Measurements from ENCODE around the gene PSMB4.
"Not testable (repeated sequence)": the region's sequence is repeated elsewhere in the genome, so short reads cannot be mapped to it uniquely, and the experiment has no call there.

PSMB4 gene

DNA sequence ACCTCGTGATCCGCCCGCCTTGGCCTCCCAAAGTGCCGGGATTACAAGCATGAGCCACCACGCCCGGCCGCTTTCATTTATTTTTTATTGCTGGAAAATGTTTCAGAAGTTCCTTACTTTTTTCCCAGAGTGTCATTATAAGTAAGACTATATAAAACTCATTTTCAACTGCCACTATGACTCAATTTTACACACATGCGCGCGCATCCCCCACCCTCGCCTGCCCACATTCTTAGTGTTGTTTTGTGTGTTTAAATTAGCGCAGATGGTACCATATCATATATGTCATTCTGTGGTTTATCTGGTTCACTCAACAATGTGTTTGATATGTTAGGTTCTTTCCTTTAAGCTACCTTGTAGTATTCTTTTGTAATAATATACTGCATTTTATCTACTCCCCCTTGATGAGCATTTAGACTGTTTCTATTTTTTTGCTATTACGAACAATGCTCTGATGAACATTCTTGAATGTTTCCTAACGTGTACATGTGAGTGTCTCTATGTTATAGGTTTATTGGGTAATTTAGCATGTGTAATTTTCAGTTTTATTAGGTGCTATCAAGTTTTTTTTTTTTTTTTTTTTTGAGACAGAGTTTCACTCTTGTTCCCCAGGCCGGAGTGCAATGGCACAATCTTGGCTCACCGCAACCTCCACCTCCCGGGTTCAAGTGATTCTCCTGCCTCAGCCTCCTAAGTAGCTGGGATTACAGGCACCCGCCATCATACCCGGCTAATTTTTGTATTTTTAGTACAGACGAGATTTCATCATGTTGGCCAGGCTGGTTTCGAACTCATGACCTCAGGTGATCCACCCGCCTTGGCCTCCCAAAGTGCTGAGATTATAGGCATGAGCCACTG is 8.9 kb upstream of the PSMB4 start:
- DNase-seq = not testable (repeated sequence)

GRCh38 chr1:151391079-151391563 is 8.3 kb upstream of the PSMB4 start:
- no peak for DNase-seq

- DNase-seq = no peak
Measured at GRCh38 chr1:151393583-151393982, 5.8 kb upstream of the PSMB4 start.

DNA sequence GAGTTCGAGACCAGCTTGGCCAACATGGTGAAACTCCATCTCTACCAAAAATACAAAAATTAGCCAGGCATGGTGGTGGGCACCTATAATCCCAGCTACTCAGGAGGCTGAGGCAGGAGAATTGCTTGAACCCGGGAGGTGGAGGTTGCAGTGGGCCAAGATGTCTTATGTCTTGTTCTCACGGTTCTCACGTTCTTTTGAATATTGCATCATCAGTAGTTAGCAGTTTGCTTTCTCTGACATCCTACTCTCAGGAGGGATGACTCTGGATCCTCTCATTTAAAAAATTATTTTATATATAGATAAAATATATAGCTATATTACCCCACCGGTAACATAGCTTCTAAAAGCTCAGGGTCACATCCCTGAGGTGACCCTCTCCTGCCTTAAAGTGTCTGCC is 3.1 kb upstream of the PSMB4 start:
- not testable (repeated sequence) for DNase-seq

DNA sequence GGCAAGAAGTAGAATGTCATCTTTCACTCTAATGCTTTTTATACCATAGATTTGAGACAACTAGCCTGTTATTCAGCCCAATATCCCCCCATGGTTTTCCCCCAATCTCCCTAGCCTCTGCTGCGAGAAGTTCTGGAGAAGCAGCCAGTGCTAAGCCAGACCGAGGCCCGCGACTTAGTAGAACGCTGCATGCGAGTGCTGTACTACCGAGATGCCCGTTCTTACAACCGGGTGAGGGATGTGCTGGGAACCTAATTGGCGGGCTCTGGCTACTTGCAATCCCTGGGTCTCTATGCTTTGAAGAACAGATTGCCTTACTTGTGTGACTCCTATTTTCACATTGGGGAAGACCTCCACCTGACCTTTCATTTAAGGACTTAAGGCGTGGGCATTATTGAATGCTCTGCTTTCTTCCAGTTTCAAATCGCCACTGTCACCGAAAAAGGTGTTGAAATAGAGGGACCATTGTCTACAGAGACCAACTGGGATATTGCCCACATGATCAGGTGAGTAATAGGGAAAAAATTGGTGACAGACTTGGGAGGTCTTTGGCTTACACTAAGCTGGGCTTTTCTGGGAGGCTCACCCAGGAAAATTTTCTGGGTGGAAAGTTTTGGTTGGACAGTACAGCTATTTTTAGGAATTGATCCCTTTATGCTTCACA is 1.9 kb downstream of the PSMB4 start:
- DNase-seq = no peak

GRCh38 chr1:151401860-151402259 is 2.5 kb downstream of the PSMB4 start:
- no peak for DNase-seq

- no peak for DNase-seq
Measured at GRCh38 chr1:151402764-151403163, 3.4 kb downstream of the PSMB4 start.

- no peak for DNase-seq
Measured at GRCh38 chr1:151403612-151404011, 4.2 kb downstream of the PSMB4 start.

DNA sequence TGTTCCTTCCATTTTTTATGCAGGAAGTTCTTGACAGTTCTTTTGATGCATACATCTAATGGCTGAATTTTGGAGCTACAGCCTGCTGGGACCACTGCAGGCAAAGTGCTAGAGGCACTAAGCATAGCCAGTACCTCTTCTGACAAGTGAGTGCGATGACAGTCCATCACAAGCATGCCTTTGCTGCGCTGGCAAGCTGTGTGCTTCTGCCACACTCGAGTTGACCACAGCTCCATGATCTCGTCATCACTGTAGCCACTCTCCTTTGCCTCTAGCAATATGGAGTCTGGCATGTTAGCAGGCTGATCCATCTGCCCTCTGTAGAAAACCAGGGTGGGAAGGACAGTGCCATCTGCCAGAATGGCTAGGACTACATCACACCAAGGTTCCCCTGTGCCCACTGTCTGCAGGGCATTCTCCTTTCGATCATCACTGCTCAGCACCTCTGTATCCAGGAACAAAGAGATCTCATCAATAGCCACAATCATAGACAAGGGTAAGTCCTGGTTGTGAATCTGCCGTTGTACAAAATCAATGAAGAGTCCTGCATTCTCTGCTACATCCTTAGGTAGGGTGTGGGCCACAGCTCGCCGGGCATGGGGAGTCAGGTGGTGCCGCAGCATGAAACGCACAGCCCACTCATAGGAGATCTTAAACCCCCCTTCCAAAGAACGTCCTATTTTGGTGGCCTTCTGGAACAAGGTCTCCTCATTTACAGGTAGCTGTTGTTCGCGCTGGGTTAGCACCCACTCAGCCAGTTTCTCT is 6.0 kb downstream of the PSMB4 start:
- no peak for DNase-seq

DNA sequence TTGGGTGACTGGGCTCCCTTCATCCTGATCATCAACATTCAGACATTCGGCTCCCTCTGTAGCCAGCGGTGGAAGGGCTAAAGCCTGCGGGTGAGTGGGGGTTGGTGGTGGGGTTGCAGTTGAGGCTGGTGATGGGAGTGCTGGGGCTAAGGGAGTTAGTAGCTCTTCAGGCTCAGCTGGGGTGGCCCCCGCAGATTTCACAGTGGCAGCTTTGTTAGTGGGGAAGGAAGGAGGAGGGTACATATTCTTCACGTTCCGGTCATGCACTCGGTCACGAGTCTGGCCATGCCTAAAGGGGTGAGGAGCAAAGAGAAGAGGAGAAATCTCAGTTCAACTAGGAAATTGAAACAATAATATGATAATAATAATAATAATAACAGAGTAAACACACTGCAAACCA is 6.8 kb downstream of the PSMB4 start:
- DNase-seq = no peak

GRCh38 chr1:151407304-151407703 is 7.9 kb downstream of the PSMB4 start:
- no peak for DNase-seq

DNA sequence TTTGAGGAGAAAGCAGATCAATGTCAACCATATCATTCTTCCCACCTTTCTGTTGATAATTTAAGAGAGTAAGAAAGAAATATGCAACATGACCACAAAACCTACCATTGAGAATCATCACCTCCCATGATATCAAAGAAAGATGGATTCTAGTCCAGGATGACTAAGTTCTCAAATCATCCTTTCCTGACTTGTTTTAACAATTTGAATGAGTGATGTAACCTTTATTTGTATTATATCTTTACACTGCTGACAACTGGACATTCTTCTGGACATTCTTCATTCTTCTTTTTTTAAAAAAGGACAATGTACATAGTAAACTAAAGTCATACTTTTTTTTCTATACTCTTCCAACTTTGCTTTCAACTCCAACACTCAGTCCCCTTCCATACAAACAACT is 9.5 kb downstream of the PSMB4 start:
- DNase-seq = no peak

DNA sequence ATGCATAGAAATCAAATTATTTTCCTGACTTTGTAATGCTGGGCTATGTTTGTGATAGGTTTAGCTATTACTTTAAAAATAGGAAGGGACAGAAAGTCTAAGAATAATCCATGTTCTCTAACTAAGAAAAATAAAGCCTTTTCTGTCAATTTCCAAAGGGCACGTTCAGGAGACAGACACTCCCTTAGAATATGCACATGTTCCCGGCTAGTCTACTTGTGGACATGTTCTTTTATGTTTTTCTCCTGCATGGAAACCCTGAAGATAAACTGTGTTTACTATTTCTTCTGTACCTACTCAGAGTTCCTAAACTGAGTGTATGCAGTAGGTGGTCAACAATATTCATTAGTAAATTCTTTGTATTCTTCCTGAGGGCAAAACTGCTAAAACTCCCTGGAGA is 12.5 kb downstream of the PSMB4 start:
- no peak for DNase-seq

DNA sequence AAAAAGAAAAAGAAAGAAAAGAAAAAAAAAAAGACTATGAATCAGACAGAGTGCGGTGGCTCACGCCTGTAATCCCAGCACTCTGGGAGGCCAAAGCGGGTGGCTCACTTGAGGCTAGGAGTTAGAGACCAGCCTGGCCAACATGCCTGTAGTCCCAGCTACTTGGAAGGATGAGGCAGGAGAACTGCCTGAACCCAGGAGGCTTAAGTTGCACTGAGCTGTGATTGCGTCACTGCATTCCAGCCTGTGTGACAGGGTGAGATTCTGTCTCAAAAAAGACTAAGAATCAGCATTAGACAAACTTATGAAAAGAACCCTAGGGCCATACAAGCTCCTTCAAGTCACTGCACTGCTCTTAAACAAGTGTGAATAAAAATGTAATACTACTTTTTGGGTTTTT is 16.9 kb downstream of the PSMB4 start:
- DNase-seq = no peak

GRCh38 chr1:151418081-151418480 is 18.7 kb downstream of the PSMB4 start:
- DNase-seq = no peak

DNA sequence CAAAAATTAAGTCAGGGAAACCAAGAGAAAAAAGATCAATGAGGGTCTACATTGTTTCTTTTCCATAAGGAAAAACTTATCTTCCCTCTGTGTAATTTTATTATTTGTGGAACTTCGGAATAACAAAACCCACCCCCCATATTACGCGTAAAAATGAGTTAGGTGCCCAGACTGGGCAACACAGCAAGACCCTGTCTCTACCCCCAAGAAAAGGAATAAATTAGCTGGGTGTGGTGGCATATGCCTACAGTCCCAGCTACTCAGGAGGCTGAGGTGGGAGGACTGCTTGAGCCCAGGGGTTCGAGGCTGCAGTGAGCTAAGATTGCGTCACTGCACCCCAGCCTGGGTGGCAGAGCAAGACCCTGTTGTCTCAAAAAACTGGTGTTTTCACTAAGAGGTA is 20.4 kb downstream of the PSMB4 start:
- no peak for DNase-seq

GRCh38 chr1:151425103-151425502 is 25.7 kb downstream of the PSMB4 start:
- no peak for DNase-seq

DNA sequence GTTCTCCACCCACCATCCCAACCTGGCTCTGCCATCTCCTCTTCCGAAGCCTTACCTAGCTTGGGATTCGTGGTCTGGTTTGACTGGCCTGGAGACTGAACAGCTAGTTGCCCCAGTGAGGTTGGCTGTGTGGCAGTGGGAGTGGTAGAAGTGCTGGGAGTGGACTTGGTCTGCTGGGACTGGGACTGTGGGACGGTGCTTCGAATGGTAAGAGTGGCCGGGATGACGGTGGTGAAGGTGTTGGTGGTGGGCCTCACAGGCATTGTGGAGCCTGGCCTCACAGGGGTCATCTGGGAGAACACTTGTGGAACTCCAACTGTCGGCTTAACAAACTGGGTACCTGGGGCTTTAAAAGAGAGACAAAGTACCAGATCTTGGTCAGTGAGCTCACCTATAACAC is 28.7 kb downstream of the PSMB4 start:
- DNase-seq = no peak

DNA sequence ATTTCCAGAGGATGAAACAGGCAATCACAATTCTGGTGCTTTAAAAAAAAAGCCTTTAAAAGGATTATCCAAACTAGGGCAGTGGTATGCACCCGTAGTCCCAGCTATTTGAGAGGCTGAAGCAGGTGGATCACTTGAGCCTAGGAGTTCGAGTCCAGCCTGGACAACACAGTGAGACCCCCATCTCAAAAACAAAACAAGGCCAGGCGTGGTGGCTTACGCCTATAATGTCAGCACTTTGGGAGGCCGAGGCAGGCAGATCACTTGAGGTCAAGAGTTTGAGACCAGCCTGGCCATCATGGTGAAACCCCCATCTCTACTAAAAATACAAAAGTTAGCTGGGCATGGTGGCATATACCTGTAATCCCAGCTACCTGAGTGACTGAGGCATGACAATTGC is 34.5 kb downstream of the PSMB4 start:
- DNase-seq = not testable (repeated sequence)

DNA sequence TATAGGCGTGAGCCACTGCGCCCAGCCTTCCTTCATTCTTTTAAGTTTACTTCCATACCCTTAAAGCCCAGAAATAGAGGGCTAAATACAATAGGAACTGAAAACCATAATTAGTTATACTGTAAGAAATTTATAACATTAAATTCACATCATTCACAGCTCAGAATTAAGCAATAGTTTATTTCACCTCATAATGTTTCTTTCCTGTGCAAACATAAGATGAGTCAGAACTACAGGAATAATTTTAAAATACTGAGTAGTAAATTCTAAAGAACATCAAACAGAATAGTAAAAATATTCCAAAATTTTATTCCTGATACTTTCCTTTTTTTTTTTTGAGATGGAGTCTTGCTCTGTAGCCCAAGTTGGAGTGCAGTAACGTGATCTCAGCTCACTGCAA is 35.8 kb downstream of the PSMB4 start:
- no peak for DNase-seq

DNA sequence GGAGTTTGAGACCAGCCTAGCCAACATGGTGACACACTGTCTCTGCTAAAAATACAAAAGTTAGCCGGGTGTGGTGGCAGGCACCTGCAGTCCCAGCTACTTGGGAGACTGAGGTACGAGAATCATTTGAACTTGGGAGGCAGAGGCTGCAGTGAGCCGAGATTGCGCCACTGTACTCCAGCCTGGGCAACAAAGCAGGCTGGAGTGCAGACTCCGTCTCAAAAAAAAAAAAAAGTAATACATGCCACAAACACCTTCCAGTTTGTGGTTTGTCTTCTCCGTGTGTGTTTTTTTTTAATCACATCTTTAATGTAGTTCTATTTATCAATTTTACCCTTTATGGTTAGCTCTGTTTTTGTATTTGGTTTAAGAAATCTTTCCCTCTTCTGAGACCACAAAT is 37.6 kb downstream of the PSMB4 start:
- no peak for DNase-seq

DNA sequence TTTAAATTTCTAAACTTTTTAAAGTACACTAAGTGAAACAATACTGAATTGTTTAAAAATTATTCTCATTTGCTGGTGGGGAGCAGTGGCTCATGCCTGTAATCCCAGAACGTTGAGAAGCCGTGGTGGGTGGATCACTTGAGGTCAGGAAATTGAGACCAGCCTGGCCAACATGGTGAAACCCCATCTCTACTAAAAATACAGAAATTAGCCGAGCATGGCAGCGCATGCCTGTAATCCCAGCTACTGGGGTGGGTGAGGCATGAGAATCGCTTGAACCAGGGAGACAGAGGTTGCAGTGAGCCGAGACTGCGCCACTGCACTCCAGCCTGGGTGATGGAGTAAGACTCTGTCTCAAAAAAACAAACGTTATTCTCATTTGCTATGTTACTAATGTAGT is 38.0 kb downstream of the PSMB4 start:
- DNase-seq = not testable (repeated sequence)
